Activated naive CD8-positive, alpha-beta T cell (primary cell): Measurements from ENCODE around the gene F8A1.
"Not testable (repeated sequence)": the region's sequence is repeated elsewhere in the genome, so short reads cannot be mapped to it uniquely, and the experiment has no call there.

ENCODE experiments used
- H3K27ac Mint-ChIP-seq: one replicate; pipeline ENCODE4 v1.8.0; 2021; ENCODE audit warnings: mixed read lengths
- H3K27me3 Mint-ChIP-seq: one replicate; pipeline ENCODE4 v1.8.0; 2021; ENCODE audit warnings: mixed read lengths
- H3K36me3 Mint-ChIP-seq: one replicate; pipeline ENCODE4 v1.8.0; 2021; ENCODE audit warnings: mixed read lengths
- H3K4me1 Mint-ChIP-seq: one replicate; pipeline ENCODE4 v1.8.0; 2021; ENCODE audit warnings: low read depth, mixed read lengths
- H3K4me3 Mint-ChIP-seq: one replicate; pipeline ENCODE4 v1.8.0; 2021; ENCODE audit warnings: mild to moderate bottlenecking, mixed read lengths
- H3K9me3 Mint-ChIP-seq: one replicate; pipeline ENCODE4 v1.8.0; 2021; ENCODE audit warnings: low read depth, mixed read lengths

Gene F8A1

GRCh38 chrX:154886069-154886788 is at the start of gene F8A1:
F8A1 (plus strand) TSS chrX:154886355; CDS start chrX:154886375, 20 bp downstream.
- H3K4me3 Mint-ChIP-seq, H3K27me3 Mint-ChIP-seq, H3K9me3 Mint-ChIP-seq, H3K36me3 Mint-ChIP-seq, H3K27ac Mint-ChIP-seq: not testable (repeated sequence)
- H3K4me1 Mint-ChIP-seq, result peaks cover 11% of the 10 kb centered on the region

GRCh38 chrX:154840856-154841255 is 45.3 kb upstream of the F8A1 start:
- Mint-ChIP-seq H3K27me3 (no peaks in the 10 kb centered on the region), H3K4me3 (no peak overlapping the region), H3K4me1 (no peaks in the 10 kb centered on the region), H3K36me3 (no peaks in the 10 kb centered on the region), H3K9me3 (no peaks in the 10 kb centered on the region), H3K27ac (no peak overlapping the region)

GRCh38 chrX:154850957-154851611 is 35.1 kb upstream of the F8A1 start:
- H3K4me3 Mint-ChIP-seq, result no peak overlapping the region
- H3K4me1 Mint-ChIP-seq, result no peaks in the 10 kb centered on the region
- H3K27ac Mint-ChIP-seq, result no peak overlapping the region
- no peaks in the 10 kb centered on the region for H3K27me3 Mint-ChIP-seq
- H3K9me3 Mint-ChIP-seq, result no peaks in the 10 kb centered on the region
- peaks cover 7% of the 10 kb centered on the region for H3K36me3 Mint-ChIP-seq

GRCh38 chrX:154855256-154855655 is 30.9 kb upstream of the F8A1 start:
- no peaks in the 10 kb centered on the region for H3K9me3 Mint-ChIP-seq
- H3K4me1 Mint-ChIP-seq, result no peaks in the 10 kb centered on the region
- H3K27me3 Mint-ChIP-seq, result no peaks in the 10 kb centered on the region
- H3K36me3 Mint-ChIP-seq, result peaks cover 11% of the 10 kb centered on the region
- H3K4me3 Mint-ChIP-seq, result no peak overlapping the region
- no peak overlapping the region for H3K27ac Mint-ChIP-seq

- H3K4me3 Mint-ChIP-seq, H3K9me3 Mint-ChIP-seq, H3K27ac Mint-ChIP-seq, H3K27me3 Mint-ChIP-seq, H3K36me3 Mint-ChIP-seq, H3K4me1 Mint-ChIP-seq: not testable (repeated sequence)
Measured at GRCh38 chrX:154868522-154868921, 17.6 kb upstream of the F8A1 start.

- Mint-ChIP-seq H3K36me3 (no peaks in the 10 kb centered on the region), H3K4me1 (no peaks in the 10 kb centered on the region), H3K27ac (no peak overlapping the region), H3K4me3 (no peak overlapping the region), H3K9me3 (no peaks in the 10 kb centered on the region), H3K27me3 (no peaks in the 10 kb centered on the region)
Measured at GRCh38 chrX:154873329-154873728, 12.8 kb upstream of the F8A1 start.

- H3K4me3 Mint-ChIP-seq, H3K27me3 Mint-ChIP-seq, H3K9me3 Mint-ChIP-seq, H3K4me1 Mint-ChIP-seq, H3K36me3 Mint-ChIP-seq, H3K27ac Mint-ChIP-seq: not testable (repeated sequence)
Measured at GRCh38 chrX:154884069-154884468, 2.1 kb upstream of the F8A1 start.

- not testable (repeated sequence) for H3K4me3 Mint-ChIP-seq, H3K27me3 Mint-ChIP-seq, H3K27ac Mint-ChIP-seq, H3K36me3 Mint-ChIP-seq, H3K4me1 Mint-ChIP-seq, H3K9me3 Mint-ChIP-seq
Measured at GRCh38 chrX:154885057-154885456, 1.1 kb upstream of the F8A1 start.

- H3K4me1 Mint-ChIP-seq, H3K27ac Mint-ChIP-seq, H3K36me3 Mint-ChIP-seq, H3K4me3 Mint-ChIP-seq, H3K27me3 Mint-ChIP-seq, H3K9me3 Mint-ChIP-seq: not testable (repeated sequence)
Measured at GRCh38 chrX:154885549-154885948, 606 bp upstream of the F8A1 start.

- not testable (repeated sequence) for H3K27ac Mint-ChIP-seq, H3K27me3 Mint-ChIP-seq, H3K36me3 Mint-ChIP-seq, H3K4me3 Mint-ChIP-seq, H3K9me3 Mint-ChIP-seq
- peaks cover 12% of the 10 kb centered on the region for H3K4me1 Mint-ChIP-seq
Measured at GRCh38 chrX:154886789-154887221, 650 bp downstream of the F8A1 start.

GRCh38 chrX:154890990-154891639 is 5.0 kb downstream of the F8A1 start:
- Mint-ChIP-seq H3K4me3 (no peak overlapping the region), H3K9me3 (no peaks in the 10 kb centered on the region)

GRCh38 chrX:154892296-154892695 is 6.1 kb downstream of the F8A1 start:
- Mint-ChIP-seq H3K4me1 (peaks cover 12% of the 10 kb centered on the region), H3K27me3 (no peaks in the 10 kb centered on the region), H3K27ac (no peak overlapping the region), H3K36me3 (no peaks in the 10 kb centered on the region), H3K4me3 (no peak overlapping the region), H3K9me3 (no peaks in the 10 kb centered on the region)

More at GRCh38 chrX:154890990-154891639, 5.0 kb downstream of the F8A1 start:
- Mint-ChIP-seq H3K27ac (no peak overlapping the region), H3K36me3 (no peaks in the 10 kb centered on the region), H3K27me3 (no peaks in the 10 kb centered on the region), H3K4me1 (peaks cover 12% of the 10 kb centered on the region)

GRCh38 chrX:154900323-154900722 is 14.2 kb downstream of the F8A1 start:
- Mint-ChIP-seq H3K27me3 (no peaks in the 10 kb centered on the region), H3K36me3 (no peaks in the 10 kb centered on the region), H3K4me3 (no peak overlapping the region), H3K27ac (no peak overlapping the region), H3K9me3 (no peaks in the 10 kb centered on the region), H3K4me1 (no peaks in the 10 kb centered on the region)

- H3K27ac Mint-ChIP-seq, result no peak overlapping the region
- no peaks in the 10 kb centered on the region for H3K27me3 Mint-ChIP-seq
Measured at GRCh38 chrX:154902408-154902807, 16.3 kb downstream of the F8A1 start.

GRCh38 chrX:154908821-154909220 is 22.7 kb downstream of the F8A1 start:
- H3K27me3 Mint-ChIP-seq, result peaks cover 3% of the 10 kb centered on the region
- no peaks in the 10 kb centered on the region for H3K9me3 Mint-ChIP-seq
- no peaks in the 10 kb centered on the region for H3K4me1 Mint-ChIP-seq
- no peak overlapping the region for H3K4me3 Mint-ChIP-seq
- H3K36me3 Mint-ChIP-seq, result no peaks in the 10 kb centered on the region
- H3K27ac Mint-ChIP-seq, result no peak overlapping the region

More at GRCh38 chrX:154902408-154902807, 16.3 kb downstream of the F8A1 start:
- Mint-ChIP-seq H3K4me1 (no peaks in the 10 kb centered on the region), H3K9me3 (no peaks in the 10 kb centered on the region), H3K4me3 (no peak overlapping the region), H3K36me3 (no peaks in the 10 kb centered on the region)
